Fibroblast of mammary gland (primary cell): ENCODE results near the gene TEK.
A peak's percentile ranks its signal among the peaks of the same experiment; 100 is the strongest.

Experiments used
- DNase-seq: peaks from one replicate; pipeline ENCODE4 v3.0.0-alpha.2; 2010; ENCODE audit warnings: low read depth
- H3K4me3 ChIP-seq: 2 replicates; pipeline ENCODE4 v1.5.1; 2011; ENCODE audit warnings: low read depth, mild to moderate bottlenecking, low read length, moderate library complexity; ENCODE audit not compliant: control insufficient read depth
- TF ChIP-seq, protein P1 (sequence below): conservative IDR thresholded peaks from 2 replicates; pipeline ENCODE4 v1.5.1; 2011; ENCODE audit warnings: low read depth, low read length, inconsistent platforms; ENCODE audit not compliant: control insufficient read depth, insufficient read depth

The TEK gene

DNA sequence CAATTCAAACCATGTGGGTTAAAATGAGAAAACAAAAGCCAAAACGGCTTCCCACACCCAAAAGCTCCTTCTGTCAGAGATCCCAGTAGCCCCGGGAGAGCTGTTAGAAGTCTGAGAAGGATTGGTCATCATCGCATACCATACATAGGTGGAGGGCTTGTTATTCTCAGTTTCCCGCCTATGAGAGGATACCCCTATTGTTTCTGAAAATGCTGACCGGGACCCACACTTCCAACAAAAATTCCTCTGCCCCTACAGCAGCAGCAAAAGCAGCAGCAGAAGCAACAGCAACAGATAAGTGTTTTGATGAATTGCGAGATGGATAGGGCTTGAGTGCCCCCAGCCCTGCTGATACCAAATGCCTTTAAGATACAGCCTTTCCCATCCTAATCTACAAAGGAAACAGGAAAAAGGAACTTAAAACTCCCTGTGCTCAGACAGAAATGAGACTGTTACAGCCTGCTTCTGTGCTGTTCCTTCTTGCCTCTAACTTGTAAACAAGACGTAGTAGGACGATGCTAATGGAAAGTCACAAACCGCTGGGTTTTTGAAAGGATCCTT lies at the start of gene TEK:
TSS of gene TEK (plus strand) at position 245 of the 561 bp plus-strand sequence. CDS start 366 bp downstream, outside the sequence.
- peak within 1 kb of the TSS; percentile 10 for H3K4me3 ChIP-seq
- TF ChIP-seq, protein P1, sequence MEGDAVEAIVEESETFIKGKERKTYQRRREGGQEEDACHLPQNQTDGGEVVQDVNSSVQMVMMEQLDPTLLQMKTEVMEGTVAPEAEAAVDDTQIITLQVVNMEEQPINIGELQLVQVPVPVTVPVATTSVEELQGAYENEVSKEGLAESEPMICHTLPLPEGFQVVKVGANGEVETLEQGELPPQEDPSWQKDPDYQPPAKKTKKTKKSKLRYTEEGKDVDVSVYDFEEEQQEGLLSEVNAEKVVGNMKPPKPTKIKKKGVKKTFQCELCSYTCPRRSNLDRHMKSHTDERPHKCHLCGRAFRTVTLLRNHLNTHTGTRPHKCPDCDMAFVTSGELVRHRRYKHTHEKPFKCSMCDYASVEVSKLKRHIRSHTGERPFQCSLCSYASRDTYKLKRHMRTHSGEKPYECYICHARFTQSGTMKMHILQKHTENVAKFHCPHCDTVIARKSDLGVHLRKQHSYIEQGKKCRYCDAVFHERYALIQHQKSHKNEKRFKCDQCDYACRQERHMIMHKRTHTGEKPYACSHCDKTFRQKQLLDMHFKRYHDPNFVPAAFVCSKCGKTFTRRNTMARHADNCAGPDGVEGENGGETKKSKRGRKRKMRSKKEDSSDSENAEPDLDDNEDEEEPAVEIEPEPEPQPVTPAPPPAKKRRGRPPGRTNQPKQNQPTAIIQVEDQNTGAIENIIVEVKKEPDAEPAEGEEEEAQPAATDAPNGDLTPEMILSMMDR, result no peak
- peak; percentile 38 for DNase-seq

DNA sequence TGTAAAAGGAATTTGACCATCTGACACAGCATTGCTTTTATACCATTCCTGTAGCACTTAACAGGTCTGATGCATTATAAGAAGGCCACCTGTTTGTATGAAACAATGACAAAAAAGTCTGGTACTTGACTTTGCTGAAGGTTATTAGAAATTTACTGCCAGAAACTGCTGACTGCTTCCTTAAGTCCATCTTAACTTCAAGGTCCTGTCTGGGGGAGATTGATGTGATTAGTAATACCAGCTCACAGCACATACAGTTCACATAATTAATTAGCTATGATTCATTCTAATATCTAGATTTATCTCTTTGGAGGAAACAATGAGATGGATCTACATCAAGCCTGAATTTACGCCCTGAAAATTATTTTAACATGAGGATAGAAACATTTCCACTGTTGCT lies 49.6 kb upstream of the TEK start:
- TF ChIP-seq, protein P1, result no peak
- no peak overlapping the region for H3K4me3 ChIP-seq
- DNase-seq, result peak; percentile 16

DNA sequence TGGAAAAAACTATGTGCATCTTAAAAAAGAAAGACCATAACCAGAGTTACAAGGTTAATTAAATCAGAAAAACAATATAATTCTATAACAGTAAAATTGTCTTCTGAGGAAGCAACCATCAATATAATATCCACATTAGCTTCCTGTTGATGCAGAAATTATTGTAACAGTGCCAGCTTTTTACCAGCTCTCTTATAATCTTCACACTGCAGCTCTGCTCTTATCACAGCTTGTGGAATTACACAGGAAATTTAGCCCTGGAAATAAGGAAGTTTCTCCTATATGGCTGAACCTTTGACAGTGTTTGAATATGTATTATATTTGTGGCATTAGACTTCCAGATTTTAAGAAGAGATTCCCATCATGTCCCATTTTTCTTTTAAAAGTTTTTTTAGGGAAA lies 49.1 kb upstream of the TEK start:
- DNase-seq, result no peak
- TF ChIP-seq, protein P1, result no peak

GRCh38 chr9:27065288-27065687 lies 43.7 kb upstream of the TEK start:
- TF ChIP-seq, protein P1, result no peak
- peak; percentile 12 for DNase-seq
- H3K4me3 ChIP-seq, result no peak overlapping the region

More for the DNA sequence above, 49.1 kb upstream of the TEK start:
- H3K4me3 ChIP-seq, result no peak overlapping the region

DNA sequence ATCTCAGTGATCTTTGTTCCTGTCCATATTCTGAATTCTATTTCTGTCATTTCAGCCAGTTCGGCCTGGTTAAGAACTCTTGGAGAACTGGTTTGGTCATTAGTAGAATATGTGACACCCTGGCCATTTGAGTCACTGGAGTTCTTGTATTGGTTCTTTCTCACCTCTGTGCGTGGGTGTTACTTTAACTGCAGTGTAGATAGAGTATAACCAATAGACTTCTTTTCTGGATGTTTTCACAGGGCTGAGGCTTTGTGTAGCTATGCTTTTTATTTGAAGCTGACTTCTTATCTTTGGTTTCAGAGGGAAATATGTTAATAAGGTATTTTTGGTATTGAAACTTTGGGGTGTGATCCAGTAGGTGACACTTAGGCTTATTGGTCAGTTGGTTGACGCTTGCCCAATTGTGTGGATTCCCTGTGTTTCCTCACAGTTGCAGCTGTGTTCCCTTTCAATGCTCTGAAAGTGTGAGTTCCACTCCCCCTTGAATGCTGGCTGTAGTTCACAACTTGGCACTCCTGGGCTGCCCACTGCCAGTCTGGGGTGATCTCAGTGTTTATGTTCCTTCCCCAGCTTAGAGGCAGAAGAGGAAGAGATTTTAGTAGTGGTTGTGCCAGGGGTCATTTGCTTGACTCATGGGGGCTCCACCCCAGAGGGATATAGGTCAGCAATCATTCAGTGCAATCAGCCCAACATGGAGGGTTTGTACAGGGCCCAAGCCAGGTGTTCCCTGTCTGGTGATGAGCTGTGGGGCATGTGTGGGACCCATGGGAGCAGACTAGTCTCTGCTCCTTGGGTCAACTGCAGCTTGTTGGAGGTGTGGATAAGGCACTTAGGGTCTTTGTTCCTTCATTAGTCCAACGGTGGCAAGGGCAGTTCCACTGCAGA lies 34.9 kb upstream of the TEK start:
- no peak for DNase-seq
- TF ChIP-seq, protein P1, result no peak
- H3K4me3 ChIP-seq, result no peak overlapping the region

DNA sequence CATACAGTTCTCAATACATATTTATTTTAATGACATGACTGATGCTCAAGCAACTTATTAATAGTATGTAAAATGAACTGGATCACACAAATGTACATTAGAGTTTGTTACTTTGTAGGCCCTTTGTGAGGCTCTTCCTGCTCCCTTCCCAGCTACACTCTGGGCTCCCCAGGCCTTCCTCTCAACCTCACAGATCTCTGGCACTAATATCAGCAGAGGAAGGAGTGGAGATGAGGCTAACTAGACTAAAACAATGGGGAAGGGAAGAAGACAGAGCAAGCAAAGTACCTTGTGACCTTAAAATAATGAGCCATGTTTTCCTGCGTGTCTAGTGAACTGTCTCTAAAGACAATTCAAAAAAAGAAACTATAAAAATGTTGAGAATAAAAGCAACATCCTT lies 30.3 kb upstream of the TEK start:
- TF ChIP-seq, protein P1, result no peak
- H3K4me3 ChIP-seq, result no peak overlapping the region
- no peak for DNase-seq
